Measurements from ENCODE around the gene ARHGAP23.
"Not testable (repeated sequence)": the region's sequence is repeated elsewhere in the genome, so short reads cannot be mapped to it uniquely, and the experiment has no call there.

The ARHGAP23 gene

GRCh38 chr17:38494152-38494551, 65.9 kb downstream of the ARHGAP23 start:
- DNase-seq, result not testable (repeated sequence)

DNA sequence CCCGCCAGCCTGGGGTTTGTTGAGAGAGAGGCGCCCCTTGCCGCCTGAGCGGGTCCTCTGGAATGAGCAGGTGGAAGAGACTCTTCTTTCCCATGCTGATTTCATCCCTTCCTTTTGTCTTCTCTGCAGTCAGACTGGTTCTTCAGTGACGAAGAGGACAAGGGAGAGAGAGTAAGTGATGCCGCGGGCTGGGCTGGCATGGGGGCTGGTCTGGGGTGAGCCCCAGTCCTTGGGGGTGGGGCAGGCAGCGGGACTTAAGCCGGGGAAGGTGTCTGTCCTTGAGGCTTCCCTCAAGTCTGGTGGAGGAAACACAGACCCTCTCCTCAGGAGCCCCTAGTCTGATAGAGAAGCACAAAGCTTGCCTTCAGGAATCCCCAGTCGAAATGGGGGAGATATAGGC, 69.4 kb downstream of the ARHGAP23 start:
- DNase-seq, result not testable (repeated sequence)

GRCh38 chr17:38498353-38498752, 70.1 kb downstream of the ARHGAP23 start:
- no peak for DNase-seq

GRCh38 chr17:38499230-38499629, 71.0 kb downstream of the ARHGAP23 start:
- DNase-seq, result not testable (repeated sequence)

DNA sequence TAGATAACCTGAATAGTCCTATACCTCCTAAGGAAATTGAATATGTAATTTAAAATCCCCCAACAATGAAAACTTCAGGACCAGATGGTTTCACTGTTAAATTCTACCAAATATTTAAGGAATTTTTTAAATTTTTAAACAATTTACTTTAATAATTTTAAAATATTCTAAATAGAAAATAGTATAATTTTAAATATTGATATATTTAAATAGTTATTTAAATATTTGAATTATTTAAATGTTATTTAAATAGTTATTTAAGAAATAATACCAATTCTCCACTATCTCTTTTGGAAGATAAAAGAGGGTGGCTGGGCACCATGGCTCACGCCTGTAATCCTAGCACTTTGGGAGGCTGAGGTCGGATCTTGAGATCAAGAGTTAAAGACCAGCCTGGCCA, 73.5 kb downstream of the ARHGAP23 start:
- not testable (repeated sequence) for DNase-seq

DNA sequence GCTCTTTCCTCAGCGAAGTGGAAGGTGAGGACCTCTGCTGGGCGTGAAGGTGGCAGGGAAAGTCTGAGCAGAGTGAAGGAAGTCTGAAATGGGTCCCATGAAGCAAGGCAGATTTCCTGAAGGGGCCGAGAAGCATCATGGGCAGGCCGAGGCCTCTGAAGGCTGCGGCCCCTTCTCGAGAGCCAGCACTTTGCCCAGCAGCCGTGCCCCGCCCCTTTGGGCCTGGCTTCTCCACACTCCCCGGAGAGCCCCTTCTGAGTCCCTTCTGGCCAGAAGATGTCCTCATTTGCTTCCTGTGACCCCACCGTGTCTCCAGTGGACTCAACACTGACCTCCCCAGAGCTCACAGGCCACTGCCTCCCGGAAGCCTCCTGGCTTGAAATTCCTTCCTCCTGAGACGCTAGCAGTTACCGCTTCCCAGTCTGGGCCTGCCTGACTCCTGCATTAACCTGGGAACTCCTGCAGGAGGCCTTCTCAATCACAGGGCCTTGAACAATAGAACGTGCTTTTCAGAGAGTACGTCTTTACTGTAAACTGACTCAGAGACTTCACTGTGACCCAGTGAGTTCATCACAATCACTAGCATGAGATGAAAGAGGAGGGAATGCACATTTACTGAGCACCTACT, 75.1 kb downstream of the ARHGAP23 start:
- DNase-seq, result not testable (repeated sequence)

- DNase-seq, result no peak
Measured at GRCh38 chr17:38504216-38504615, 76.0 kb downstream of the ARHGAP23 start.

DNA sequence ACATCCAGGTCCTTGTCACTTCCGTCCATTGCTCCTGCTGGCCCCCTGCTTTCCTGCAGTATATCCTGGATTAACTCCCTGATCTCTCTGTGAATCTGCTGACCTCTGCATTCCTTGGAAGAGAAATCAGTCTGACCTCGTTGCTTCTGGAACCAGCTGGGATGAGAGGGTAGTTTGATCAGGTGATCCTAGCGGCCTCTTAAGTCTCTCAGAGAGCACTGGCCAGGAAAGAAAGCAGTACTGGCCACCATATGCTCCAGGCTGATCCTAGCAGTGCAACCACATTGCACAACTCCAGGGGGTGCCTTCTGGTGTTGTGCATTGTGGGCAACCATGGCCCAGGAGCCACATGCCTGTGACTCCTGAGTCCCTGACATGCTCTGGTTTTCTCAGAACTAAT, 79.2 kb downstream of the ARHGAP23 start:
- DNase-seq, result no peak

- DNase-seq, result no peak
Measured at GRCh38 chr17:38507921-38508569, 79.8 kb downstream of the ARHGAP23 start.

DNA sequence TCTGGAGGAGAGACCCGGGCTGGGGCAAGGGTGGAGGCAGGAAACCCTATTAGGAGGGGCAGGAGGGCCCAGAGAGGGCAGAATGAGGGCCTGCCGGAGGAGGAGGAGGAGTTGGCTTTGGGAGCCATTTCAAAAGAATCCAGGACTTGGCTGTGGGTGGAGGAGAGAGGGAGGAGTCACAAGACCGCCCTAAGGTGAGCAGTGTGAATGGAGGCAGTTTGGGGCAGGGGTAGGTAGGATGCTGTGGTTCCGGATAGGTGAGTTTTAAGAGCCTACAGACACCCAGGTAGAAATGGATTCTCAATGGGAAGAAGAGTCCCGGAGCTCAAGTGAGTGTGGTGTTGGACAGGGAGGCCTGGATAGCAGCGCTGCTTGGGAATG, 80.3 kb downstream of the ARHGAP23 start:
- no peak for DNase-seq

- no peak for DNase-seq
Measured at GRCh38 chr17:38508954-38509771, 80.9 kb downstream of the ARHGAP23 start.

DNA sequence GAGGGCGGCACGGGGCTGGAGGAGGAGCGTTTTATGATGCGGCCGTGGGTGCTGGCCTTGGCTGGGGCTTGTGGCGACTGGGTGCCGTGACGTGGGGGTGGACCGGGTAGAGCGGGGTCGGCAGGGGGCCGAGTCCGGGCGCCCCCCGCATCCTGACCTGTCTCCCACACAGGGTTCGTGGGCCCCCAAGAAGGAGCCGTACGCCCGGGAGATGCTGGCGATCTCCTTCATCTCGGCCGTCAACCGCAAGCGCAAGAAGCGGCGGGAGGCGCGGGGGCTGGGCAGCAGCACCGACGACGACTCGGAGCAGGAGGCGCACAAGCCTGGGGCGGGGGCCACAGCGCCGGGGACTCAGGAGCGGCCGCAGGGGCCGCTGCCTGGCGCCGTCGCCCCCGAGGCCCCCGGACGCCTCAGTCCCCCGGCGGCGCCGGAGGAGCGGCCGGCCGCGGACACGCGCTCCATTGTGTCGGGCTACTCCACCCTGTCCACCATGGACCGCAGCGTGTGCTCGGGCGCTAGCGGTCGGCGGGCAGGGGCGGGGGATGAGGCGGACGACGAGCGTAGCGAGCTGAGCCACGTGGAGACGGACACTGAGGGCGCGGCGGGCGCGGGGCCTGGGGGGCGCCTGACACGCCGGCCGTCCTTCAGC, 81.6 kb downstream of the ARHGAP23 start:
- no peak for DNase-seq

- DNase-seq, result no peak
Measured at GRCh38 chr17:38510421-38511149, 82.3 kb downstream of the ARHGAP23 start.

DNA sequence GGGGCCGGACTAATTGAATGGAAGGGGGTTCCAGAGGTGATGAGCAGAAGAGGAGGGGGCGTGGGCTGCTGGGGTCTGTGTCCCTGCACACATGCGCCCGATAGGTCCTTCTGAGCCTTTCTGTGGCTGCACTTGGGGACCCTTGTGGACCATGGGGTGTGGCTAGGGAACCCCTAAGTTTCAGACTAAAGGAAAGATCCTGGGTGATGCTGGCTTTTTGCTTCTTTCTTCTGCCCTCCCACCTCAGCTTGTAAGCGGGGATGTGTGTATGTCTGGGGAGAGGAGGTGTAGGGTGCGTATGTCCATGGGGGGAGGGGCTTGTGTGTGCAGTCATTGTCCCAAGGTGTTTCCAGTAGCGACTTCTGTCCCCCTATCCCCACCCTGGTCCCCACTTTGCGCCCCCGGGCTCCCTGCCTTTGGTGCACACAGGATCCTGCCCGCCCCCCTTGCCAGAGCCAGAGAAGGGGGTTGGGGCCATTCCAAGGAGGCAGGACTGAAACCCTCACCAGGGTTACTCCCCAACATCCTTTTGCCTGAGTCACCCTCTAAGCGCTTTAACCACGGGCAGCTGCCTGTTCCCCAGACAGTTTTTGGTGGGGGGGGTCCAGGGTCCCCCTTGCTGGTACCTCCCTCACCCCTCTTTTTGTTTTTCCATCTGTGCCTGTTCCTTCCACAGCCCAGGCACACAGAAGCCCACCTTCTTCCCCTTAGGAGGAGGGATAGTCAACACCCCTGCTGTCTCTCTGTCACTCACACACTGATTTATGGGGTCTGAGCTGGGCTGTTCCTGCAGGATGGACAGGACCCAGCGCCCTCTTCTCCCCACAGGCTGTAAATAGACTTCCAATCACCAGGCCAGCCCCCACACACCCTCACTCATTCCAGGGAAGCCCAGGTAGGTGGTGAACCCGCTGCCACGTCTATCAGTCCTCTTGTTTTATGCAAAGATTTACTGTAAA, 83.2 kb downstream of the ARHGAP23 start:
- DNase-seq, result no peak

DNA sequence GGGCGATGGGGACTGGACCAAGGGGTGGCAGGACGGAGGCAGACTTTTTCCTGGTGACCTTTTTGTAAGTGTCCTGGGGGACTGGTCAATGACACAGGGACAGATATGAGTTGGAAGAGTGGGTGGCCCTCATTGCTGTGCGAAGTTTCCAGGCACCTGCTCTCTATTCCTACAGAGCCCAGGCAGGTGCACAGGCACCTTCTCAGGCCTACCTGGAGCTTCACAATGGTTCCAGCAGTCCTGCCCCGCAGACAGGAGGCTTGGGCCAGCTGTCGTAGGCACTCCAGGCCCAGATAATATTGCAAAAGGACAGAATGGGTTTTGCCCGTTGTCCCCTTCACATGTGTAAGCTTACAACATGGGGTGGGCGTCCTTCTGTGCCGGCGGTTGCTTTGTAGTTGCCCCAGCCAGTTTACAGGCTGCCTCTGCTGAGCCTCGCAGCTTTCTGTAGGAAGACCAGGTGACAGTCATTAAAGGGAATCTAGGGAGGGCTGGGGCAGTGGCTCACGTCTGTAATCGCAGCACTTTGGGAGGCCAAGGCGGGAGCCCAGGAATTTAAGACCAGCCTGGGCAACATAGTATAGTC, 84.3 kb downstream of the ARHGAP23 start:
- DNase-seq, result no peak

GRCh38 chr17:38526526-38526925, 98.3 kb downstream of the ARHGAP23 start:
- DNase-seq, result not testable (repeated sequence)

- not testable (repeated sequence) for DNase-seq
Measured at GRCh38 chr17:38528141-38528540, 99.9 kb downstream of the ARHGAP23 start.

DNA sequence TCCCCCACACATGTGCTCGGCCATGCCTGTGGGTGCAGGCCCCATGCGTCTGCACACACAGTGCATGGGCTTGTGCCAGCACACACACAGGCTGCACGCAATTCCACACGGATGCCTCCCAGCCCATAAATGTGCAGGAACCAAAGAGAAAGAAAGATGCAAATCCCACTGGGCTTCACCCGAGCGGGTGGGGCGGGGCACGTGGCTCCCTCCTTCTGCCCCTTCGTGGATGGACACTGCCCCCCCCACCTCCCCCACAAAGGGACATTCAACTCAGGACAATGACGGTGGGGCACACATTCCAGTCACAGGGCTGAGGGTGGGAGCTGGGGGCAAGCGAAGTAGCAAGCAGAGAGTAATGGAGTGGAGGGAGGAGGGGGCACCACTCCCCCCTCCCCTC, 102.6 kb downstream of the ARHGAP23 start:
- DNase-seq, result not testable (repeated sequence)

DNA sequence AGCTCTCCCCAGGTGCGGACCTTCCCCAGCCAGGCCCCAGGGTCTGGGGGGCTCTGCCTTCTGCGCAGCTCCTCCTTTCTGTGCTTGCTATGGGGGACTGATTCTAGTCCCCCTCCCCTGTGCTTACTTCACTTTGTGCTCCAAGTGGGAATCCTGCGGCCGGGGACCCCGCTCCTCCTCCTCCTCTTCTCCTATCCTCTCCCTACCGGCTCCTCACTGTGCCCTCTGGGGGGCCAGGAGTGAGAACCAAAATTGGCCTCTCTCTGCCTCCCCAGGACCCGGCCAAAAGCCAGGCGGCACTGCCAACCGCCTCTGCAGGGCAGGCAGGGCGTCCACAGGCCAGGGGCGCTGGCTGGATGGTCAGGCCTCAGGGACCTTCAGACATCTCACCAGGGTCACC, 103.5 kb downstream of the ARHGAP23 start:
- DNase-seq, result not testable (repeated sequence)

DNA sequence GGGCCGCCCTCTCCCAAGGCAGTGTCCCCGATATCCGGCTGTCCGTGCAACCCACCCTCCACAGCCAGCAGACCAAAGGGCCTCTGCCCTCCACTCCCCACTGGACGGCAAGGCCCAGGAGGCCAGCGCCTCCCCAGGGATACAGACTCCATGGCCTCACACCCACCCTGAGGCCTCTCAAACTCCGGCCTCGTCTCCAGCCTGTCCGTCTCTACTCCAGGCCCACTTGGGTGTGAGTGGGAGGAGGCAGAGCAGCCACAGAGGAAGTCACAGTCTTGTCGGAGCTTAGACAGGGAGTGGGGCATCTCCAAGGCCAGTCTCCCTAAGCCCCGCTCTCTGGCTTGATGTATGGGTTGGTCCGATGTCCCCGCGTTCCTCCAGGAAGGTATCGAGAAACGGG, 104.2 kb downstream of the ARHGAP23 start:
- no peak for DNase-seq

- no peak for DNase-seq
Measured at GRCh38 chr17:38533241-38533640, 105.0 kb downstream of the ARHGAP23 start.

Data from NCI-H748 treated with DMSO at 0.1 percent for 48 hours (cell line).